Trophoblast cell (in vitro differentiated cells and primary cell): ENCODE results near the gene NCLN.

ENCODE experiments used
- DNase-seq, 2 donors: peaks; one replicate each; pipeline ENCODE4 v3.0.0-alpha.2; 2016
- H2AFZ ChIP-seq: 2 replicates; pipeline ENCODE4 v1.6.1; 2013; ENCODE audit warnings: low read length, moderate library complexity, mild to moderate bottlenecking; ENCODE audit not compliant: insufficient read depth, poor library complexity
- H2AK5ac ChIP-seq: 2 replicates; pipeline ENCODE4 v1.6.1; 2013; ENCODE audit warnings: mild to moderate bottlenecking, low read length
- H2BK120ac ChIP-seq: 2 replicates; pipeline ENCODE4 v1.6.1; 2013; ENCODE audit warnings: low read length, mild to moderate bottlenecking, moderate library complexity; ENCODE audit not compliant: insufficient read depth, poor library complexity
- H2BK12ac ChIP-seq: 2 replicates; pipeline ENCODE4 v1.6.1; 2013; ENCODE audit warnings: mild to moderate bottlenecking, low read length, moderate library complexity
- H2BK5ac ChIP-seq: 2 replicates; pipeline ENCODE4 v1.6.1; 2013; ENCODE audit warnings: low read length, low read depth, moderate library complexity, mild to moderate bottlenecking; ENCODE audit not compliant: poor library complexity
- H3K14ac ChIP-seq: 2 replicates; pipeline ENCODE4 v1.6.1; 2013; ENCODE audit warnings: mild to moderate bottlenecking, low read length
- H3K18ac ChIP-seq: 2 replicates; pipeline ENCODE4 v1.6.1; 2013; ENCODE audit warnings: mild to moderate bottlenecking, low read length
- H3K23ac ChIP-seq: 2 replicates; pipeline ENCODE4 v1.6.1; 2013; ENCODE audit warnings: low read length
- H3K27ac ChIP-seq: 2 replicates; pipeline ENCODE4 v1.5.1; 2013; ENCODE audit warnings: low read depth, mild to moderate bottlenecking, inconsistent platforms, low read length, moderate library complexity
- H3K27me3 ChIP-seq: 2 replicates; pipeline ENCODE4 v1.6.1; 2013; ENCODE audit warnings: inconsistent platforms, mild to moderate bottlenecking, low read length, moderate library complexity; ENCODE audit not compliant: insufficient read depth
- H3K36me3 ChIP-seq, 2 experiments: 1 replicate in 1 of 2; 2 replicates in 1 of 2; pipeline ENCODE4 v1.6.1; 2013; ENCODE audit warnings: low read length in 2 of 2, mild to moderate bottlenecking in 2 of 2, moderate library complexity in 1 of 2; ENCODE audit not compliant: insufficient read depth in 2 of 2, control insufficient read depth in 1 of 2
- H3K4ac ChIP-seq: 2 replicates; pipeline ENCODE4 v1.6.1; 2013; ENCODE audit warnings: low read depth, mild to moderate bottlenecking, low read length, moderate library complexity
- H3K4me1 ChIP-seq, 2 experiments: 1 replicate in 1 of 2; 2 replicates in 1 of 2; pipeline ENCODE4 v1.6.1; 2013; ENCODE audit warnings: low read length in 2 of 2, mild to moderate bottlenecking in 2 of 2, moderate library complexity in 1 of 2; ENCODE audit not compliant: insufficient read depth in 2 of 2, control insufficient read depth in 1 of 2
- H3K4me2 ChIP-seq: 2 replicates; pipeline ENCODE4 v1.6.1; 2013; ENCODE audit warnings: inconsistent platforms, mild to moderate bottlenecking, low read length, moderate library complexity
- H3K4me3 ChIP-seq: 2 replicates; pipeline ENCODE4 v1.5.1; 2013; ENCODE audit warnings: mild to moderate bottlenecking, low read depth, low read length, inconsistent platforms
- H3K79me1 ChIP-seq: one replicate; pipeline ENCODE4 v1.6.1; 2013; ENCODE audit warnings: low read length
- H3K79me2 ChIP-seq: 2 replicates; pipeline ENCODE4 v1.6.1; 2013; ENCODE audit warnings: low read length, mild to moderate bottlenecking; ENCODE audit not compliant: control insufficient read depth, insufficient read depth, poor library complexity
- H3K9ac ChIP-seq: 2 replicates; pipeline ENCODE4 v1.6.1; 2013; ENCODE audit warnings: mild to moderate bottlenecking, low read length
- H3K9me3 ChIP-seq: 2 replicates; pipeline ENCODE4 v1.6.1; 2013; ENCODE audit warnings: low read depth, mild to moderate bottlenecking, control low read depth, inconsistent platforms, low read length; ENCODE audit not compliant: insufficient read depth
- H4K12ac ChIP-seq: 2 replicates; pipeline ENCODE4 v1.6.1; 2013; ENCODE audit warnings: low read depth, mild to moderate bottlenecking, low read length, moderate library complexity
- H4K8ac ChIP-seq: 2 replicates; pipeline ENCODE4 v1.6.1; 2013; ENCODE audit warnings: low read depth, mild to moderate bottlenecking, low read length, moderate library complexity
- H4K91ac ChIP-seq: one replicate; pipeline ENCODE4 v1.6.1; 2013; ENCODE audit warnings: low read depth, mild to moderate bottlenecking, low read length, moderate library complexity
- whole genome bisulfite sequencing: extraction: QIAGEN DNeasy Blood & Tissue Kit; methylation state at CpG from one replicate; pipeline ENCODE4 v1.1.7; 2013; ENCODE audit warnings: missing lambda C conversion rate; ENCODE audit not compliant: insufficient read length, insufficient coverage; ENCODE audit errors: extremely low coverage; 5-methylcytosine and 5-hydroxymethylcytosine counted together

Gene NCLN

GRCh38 chr19:3159565-3159964 is 26.2 kb upstream of the NCLN start:
- no CpG with 5 or more reads among the region's 8 CpGs for WGBS
- no peak overlapping the region for H4K8ac ChIP-seq
- no peak overlapping the region for H3K18ac ChIP-seq
- DNase-seq = no peak
- peaks cover 6% of the 10 kb centered on the region for H3K9me3 ChIP-seq
- H2AFZ ChIP-seq = no peak overlapping the region
- no peak overlapping the region for H4K12ac ChIP-seq
- no peak overlapping the region for H2BK120ac ChIP-seq
- no peaks in the 10 kb centered on the region for H3K36me3 ChIP-seq
- H3K23ac ChIP-seq = no peak overlapping the region
- H3K79me2 ChIP-seq = no peaks in the 10 kb centered on the region
- H3K79me1 ChIP-seq = peaks cover 3% of the 10 kb centered on the region
- no peak overlapping the region for H2AK5ac ChIP-seq
- no peak overlapping the region for H2BK12ac ChIP-seq
- no peak overlapping the region for H3K4ac ChIP-seq
- no peaks in the 10 kb centered on the region for H3K27me3 ChIP-seq
- H2BK5ac ChIP-seq = no peak overlapping the region
- H3K4me2 ChIP-seq = no peak overlapping the region
- H3K4me3 ChIP-seq = no peak overlapping the region
- peaks cover 4 to 9% of the 10 kb centered on the region in 2 experiments for H3K4me1 ChIP-seq
- H4K91ac ChIP-seq = no peak overlapping the region
- no peak overlapping the region for H3K9ac ChIP-seq
- no peak overlapping the region for H3K14ac ChIP-seq
- H3K27ac ChIP-seq = no peak overlapping the region

GRCh38 chr19:3160219-3160618 is 25.5 kb upstream of the NCLN start:
- no peaks in the 10 kb centered on the region for H3K79me1 ChIP-seq
- no peak overlapping the region for H3K9ac ChIP-seq
- no peak overlapping the region for H3K4me2 ChIP-seq
- no peak overlapping the region for H2BK120ac ChIP-seq
- WGBS = no CpG with 5 or more reads among the region's 3 CpGs
- H3K18ac ChIP-seq = no peak overlapping the region
- H4K12ac ChIP-seq = no peak overlapping the region
- no peak overlapping the region for H3K27ac ChIP-seq
- H2AK5ac ChIP-seq = no peak overlapping the region
- no peak overlapping the region for H3K14ac ChIP-seq
- no peaks in the 10 kb centered on the region for H3K27me3 ChIP-seq
- H2BK5ac ChIP-seq = no peak overlapping the region
- no peak for DNase-seq
- no peak overlapping the region for H3K23ac ChIP-seq
- no peak overlapping the region for H2BK12ac ChIP-seq
- H4K91ac ChIP-seq = no peak overlapping the region
- no peak overlapping the region for H3K4me3 ChIP-seq
- no peak overlapping the region for H4K8ac ChIP-seq
- H2AFZ ChIP-seq = no peak overlapping the region
- no peak overlapping the region for H3K4ac ChIP-seq
- peaks cover 5% of the 10 kb centered on the region for H3K9me3 ChIP-seq
- no peaks in the 10 kb centered on the region for H3K36me3 ChIP-seq
- H3K4me1 ChIP-seq = peaks cover 0 to 3% of the 10 kb centered on the region in 2 experiments
- no peaks in the 10 kb centered on the region for H3K79me2 ChIP-seq

GRCh38 chr19:3161453-3161852 is 24.3 kb upstream of the NCLN start:
- H4K8ac ChIP-seq = no peak overlapping the region
- H3K27me3 ChIP-seq = no peaks in the 10 kb centered on the region
- no peak overlapping the region for H3K4me2 ChIP-seq
- no peak overlapping the region for H2AK5ac ChIP-seq
- WGBS = no CpG with 5 or more reads among the region's 4 CpGs
- H3K27ac ChIP-seq = no peak overlapping the region
- H3K79me2 ChIP-seq = no peaks in the 10 kb centered on the region
- H3K4me1 ChIP-seq = no peaks in the 10 kb centered on the region
- H4K91ac ChIP-seq = no peak overlapping the region
- no peak overlapping the region for H3K4me3 ChIP-seq
- H2BK120ac ChIP-seq = no peak overlapping the region
- H4K12ac ChIP-seq = no peak overlapping the region
- no peaks in the 10 kb centered on the region for H3K36me3 ChIP-seq
- H3K4ac ChIP-seq = no peak overlapping the region
- H3K18ac ChIP-seq = no peak overlapping the region
- peak in 1 of 2 donors; percentile 57 for DNase-seq
- no peak overlapping the region for H3K23ac ChIP-seq
- no peak overlapping the region for H3K9ac ChIP-seq
- no peak overlapping the region for H2BK5ac ChIP-seq
- H3K79me1 ChIP-seq = no peaks in the 10 kb centered on the region
- peaks cover 3% of the 10 kb centered on the region for H3K9me3 ChIP-seq
- H2BK12ac ChIP-seq = no peak overlapping the region
- no peak overlapping the region for H3K14ac ChIP-seq
- no peak overlapping the region for H2AFZ ChIP-seq

- Histone ChIP-seq H3K27ac (no peak overlapping the region), H3K23ac (no peak overlapping the region), H3K4me2 (no peak overlapping the region), H3K18ac (no peak overlapping the region), H3K4me3 (no peak overlapping the region), H4K91ac (no peak overlapping the region), H2AFZ (no peak overlapping the region), H2AK5ac (no peak overlapping the region), H4K8ac (no peak overlapping the region), H3K4me1 (no peaks in the 10 kb centered on the region), H3K36me3 (no peaks in the 10 kb centered on the region), H2BK120ac (no peak overlapping the region), H4K12ac (no peak overlapping the region), H3K4ac (no peak overlapping the region), H3K9ac (no peak overlapping the region), H3K9me3 (peaks cover 3% of the 10 kb centered on the region), H3K14ac (no peak overlapping the region), H3K27me3 (no peaks in the 10 kb centered on the region), H2BK5ac (no peak overlapping the region), H3K79me2 (no peaks in the 10 kb centered on the region), H3K79me1 (no peaks in the 10 kb centered on the region), H2BK12ac (no peak overlapping the region)
- peak in 1 of 2 donors; percentile 26 for DNase-seq
- WGBS = no CpG with 5 or more reads among the region's 38 CpGs
Measured at GRCh38 chr19:3162418-3163229, 23.1 kb upstream of the NCLN start.
